ENCODE results near the gene PCOLCE2. TPM values are rescaled to one million over a fixed set of nuclear protein-coding genes. Genes with fewer than 3 reads are reported as not detected.

PCOLCE2 gene
- total RNA-seq, 1 experiment from 2014 or later = 1.5 TPM

- DNase-seq = peak in 1 of 2 experiments; percentile 5
- ChIA-PET CTCF (no interaction called here), POLR2A (ENCODE audit: unreplicated experiment) (no interaction called here)
- intact Hi-C loops (cut with micrococcal nuclease; ENCODE audit: unreplicated experiment) = no loop called here
- Histone ChIP-seq H3K27ac (no peak overlapping the region), H3K79me2 (ENCODE audit: low read depth) (no peaks in the 10 kb centered on the region), H3K36me3 (ENCODE audit: low read depth) (no peaks in the 10 kb centered on the region), H3K4me2 (no peak overlapping the region), H4K20me1 (ENCODE audit: insufficient read depth) (no peaks in the 10 kb centered on the region), H3K4me1 (replicated peaks; ENCODE audit: insufficient read depth) (no peaks in the 10 kb centered on the region), H3K9me2 (ENCODE audit: insufficient read depth) (no peaks in the 10 kb centered on the region), H3K4me3 (no peak overlapping the region), H2AFZ (no peak overlapping the region), H3K27me3 (ENCODE audit: insufficient read depth, low read depth) (no peaks in the 10 kb centered on the region), H3K9me3 (ENCODE audit: insufficient read depth, low read depth) (no peaks in the 10 kb centered on the region), H3F3A (ENCODE audit: insufficient read depth, low read depth) (no peaks in the 10 kb centered on the region)
- no TSS peak for BruUV-seq (replicated peaks)
- no peak for TF ChIP-seq EZH2 (IDR thresholded peaks at IDR 0.05; ENCODE audit: low read depth)
- TF ChIP-seq CTCF (conservative IDR thresholded peaks at IDR 0.05) = no peak
Measured at GRCh38 chr3:142914286-142914811, 25.5 kb upstream of the PCOLCE2 start.

DNA sequence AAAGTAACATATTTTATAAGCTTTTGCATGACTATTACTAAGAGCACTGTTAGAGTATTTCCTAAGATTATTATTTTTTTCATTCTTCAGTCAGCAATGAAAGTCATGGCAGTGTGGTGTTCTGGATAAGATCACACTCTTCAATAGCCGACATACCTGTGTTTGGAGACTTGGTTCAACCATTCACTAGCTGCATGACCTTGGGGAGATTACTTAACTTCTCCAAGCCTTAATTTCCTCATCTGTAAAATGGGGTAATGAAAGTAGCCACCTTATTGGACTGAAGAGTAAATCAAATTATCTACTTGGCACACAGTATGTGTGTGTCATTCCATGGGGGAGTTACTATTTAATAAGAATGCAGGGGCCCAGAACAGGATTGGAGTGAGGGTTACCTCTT, 24.5 kb upstream of the PCOLCE2 start:
- Histone ChIP-seq H3K27me3 (ENCODE audit: insufficient read depth, low read depth) (no peaks in the 10 kb centered on the region), H3K79me2 (ENCODE audit: low read depth) (no peaks in the 10 kb centered on the region), H3F3A (ENCODE audit: insufficient read depth, low read depth) (no peaks in the 10 kb centered on the region), H3K9me3 (ENCODE audit: insufficient read depth, low read depth) (no peaks in the 10 kb centered on the region), H3K9me2 (ENCODE audit: insufficient read depth) (no peaks in the 10 kb centered on the region), H3K4me3 (no peak overlapping the region), H4K20me1 (ENCODE audit: insufficient read depth) (no peaks in the 10 kb centered on the region), H3K36me3 (ENCODE audit: low read depth) (no peaks in the 10 kb centered on the region), H3K27ac (no peak overlapping the region), H2AFZ (no peak overlapping the region; the same call in 1 of the 2 replicates), H3K4me2 (no peak overlapping the region), H3K4me1 (replicated peaks; ENCODE audit: insufficient read depth) (no peaks in the 10 kb centered on the region)
- intact Hi-C loops (cut with micrococcal nuclease; ENCODE audit: unreplicated experiment) = no loop called here
- ChIA-PET POLR2A (ENCODE audit: unreplicated experiment) (no interaction called here), CTCF (no interaction called here)
- DNase-seq = peak in 1 of 2 experiments; percentile 9
- no TSS peak for BruUV-seq (replicated peaks)
- TF ChIP-seq CTCF (conservative IDR thresholded peaks at IDR 0.05) = no peak

DNA sequence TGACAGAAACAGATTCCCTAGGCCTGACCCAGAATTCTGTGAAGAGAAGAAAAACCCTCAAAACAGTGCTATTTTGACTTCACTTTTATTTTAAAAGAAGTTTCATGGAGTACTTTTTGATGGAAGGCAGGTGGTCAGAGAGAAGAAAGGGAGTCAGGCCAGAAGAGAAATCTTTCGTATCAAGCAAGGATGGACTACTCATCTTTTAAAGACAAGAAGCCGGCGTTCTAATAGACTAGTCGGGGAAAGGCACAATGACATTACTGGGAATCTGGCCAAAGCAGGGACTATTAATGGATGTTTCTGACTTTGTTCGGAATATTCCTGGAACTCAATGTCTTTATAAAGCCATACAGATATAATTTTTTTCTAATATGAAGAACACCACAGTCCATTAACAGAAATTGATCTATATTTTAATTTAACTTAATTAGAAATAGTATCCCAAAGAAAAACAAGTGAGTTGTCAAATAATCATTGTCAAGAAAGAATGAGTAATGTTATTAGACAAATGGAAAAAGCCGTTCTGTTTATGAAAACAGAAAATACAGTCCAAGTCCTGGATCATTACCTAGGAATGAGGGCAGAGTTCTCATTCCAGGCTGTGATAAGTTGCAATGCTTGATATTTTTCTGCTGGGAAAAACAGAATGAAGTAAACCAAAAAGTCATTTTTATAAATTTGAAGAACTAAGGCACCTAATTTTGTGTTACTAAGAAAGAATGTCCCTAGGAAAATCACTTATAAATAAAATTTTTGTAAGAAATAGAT, 23.7 kb upstream of the PCOLCE2 start:
- intact Hi-C loops (cut with micrococcal nuclease; ENCODE audit: unreplicated experiment) = no loop called here
- H3K36me3 ChIP-seq (ENCODE audit: low read depth) = no peaks in the 10 kb centered on the region
- H3K27me3 ChIP-seq (ENCODE audit: insufficient read depth, low read depth) = no peaks in the 10 kb centered on the region
- ChIA-PET POLR2A (ENCODE audit: unreplicated experiment) (no interaction called here), CTCF (no interaction called here)
- no peaks in the 10 kb centered on the region for H3K9me2 ChIP-seq (ENCODE audit: insufficient read depth)
- no peak overlapping the region for H3K27ac ChIP-seq
- no peaks in the 10 kb centered on the region for H3K79me2 ChIP-seq (ENCODE audit: low read depth)
- no peak for DNase-seq
- H2AFZ ChIP-seq = no peak overlapping the region
- no peaks in the 10 kb centered on the region for H4K20me1 ChIP-seq (ENCODE audit: insufficient read depth)
- no TSS peak for BruUV-seq (replicated peaks)
- no peaks in the 10 kb centered on the region for H3F3A ChIP-seq (ENCODE audit: insufficient read depth, low read depth)
- H3K4me3 ChIP-seq = no peak overlapping the region
- TF ChIP-seq EZH2 (IDR thresholded peaks at IDR 0.05; ENCODE audit: low read depth) (no peak), CTCF (conservative IDR thresholded peaks at IDR 0.05) (no peak)
- no peak overlapping the region for H3K4me2 ChIP-seq
- H3K4me1 ChIP-seq (replicated peaks; ENCODE audit: insufficient read depth) = no peaks in the 10 kb centered on the region
- H3K9me3 ChIP-seq (ENCODE audit: insufficient read depth, low read depth) = no peaks in the 10 kb centered on the region

All from PC-9 (cell line).